ENCODE measurements around the gene FAM149B1. TPM values are rescaled to one million over a fixed set of nuclear protein-coding genes. Genes with fewer than 3 reads are reported as not detected.

The FAM149B1 gene
- 10 to 100 TPM; 11.0 to 37.4 (median 19.0) TPM for total RNA-seq

DNA sequence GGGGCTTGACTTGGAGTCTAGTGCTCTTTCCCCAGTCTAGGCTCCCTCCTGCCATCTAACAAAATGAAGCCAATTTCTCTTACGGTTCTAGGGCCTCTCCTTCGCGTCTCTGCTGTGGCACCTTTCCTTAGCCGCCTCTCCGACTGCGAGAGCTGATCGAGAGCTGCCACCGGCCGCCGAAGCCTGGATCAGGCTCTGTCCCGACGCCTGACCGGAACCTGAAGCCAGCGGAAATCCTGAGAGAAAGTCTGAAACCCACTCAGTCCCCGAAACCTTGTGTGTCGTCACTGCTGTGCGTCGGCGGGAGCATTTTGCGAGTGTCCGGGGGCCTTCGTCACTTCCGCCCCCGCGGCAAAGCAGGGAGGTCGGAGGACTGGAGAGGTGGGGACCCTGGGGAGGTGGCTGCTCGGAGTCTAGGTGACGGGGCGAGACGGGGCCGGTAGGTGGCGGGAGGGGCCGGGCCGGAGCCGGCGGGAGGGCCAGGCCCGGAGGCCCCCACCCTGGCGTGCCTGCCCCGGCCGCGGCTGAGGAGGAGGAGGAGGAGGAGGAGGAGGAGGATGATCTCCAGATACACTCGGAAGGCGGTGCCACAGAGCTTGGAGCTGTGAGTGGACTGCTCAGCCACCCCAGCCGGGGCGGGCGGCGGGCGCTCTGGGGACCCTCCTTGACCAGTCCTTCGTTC is at the start of gene FAM149B1, which contains the start of gene ECD:
TSS of gene FAM149B1 (plus strand) at position 337 of the 682 bp plus-strand sequence. CDS start at position 558, 221 bp downstream.
TSS of gene ECD (minus strand) at position 226 of the 682 bp plus-strand sequence. CDS start 4,071 bp downstream, outside the sequence.
- DNase-seq: peak; percentile 94 to 95
- no peaks in the 10 kb centered on the region for H3K36me3 ChIP-seq
- TF ChIP-seq POLR2A (IDR thresholded peaks at IDR 0.05): peak; percentile 91 to 96
- TF ChIP-seq, protein P1, sequence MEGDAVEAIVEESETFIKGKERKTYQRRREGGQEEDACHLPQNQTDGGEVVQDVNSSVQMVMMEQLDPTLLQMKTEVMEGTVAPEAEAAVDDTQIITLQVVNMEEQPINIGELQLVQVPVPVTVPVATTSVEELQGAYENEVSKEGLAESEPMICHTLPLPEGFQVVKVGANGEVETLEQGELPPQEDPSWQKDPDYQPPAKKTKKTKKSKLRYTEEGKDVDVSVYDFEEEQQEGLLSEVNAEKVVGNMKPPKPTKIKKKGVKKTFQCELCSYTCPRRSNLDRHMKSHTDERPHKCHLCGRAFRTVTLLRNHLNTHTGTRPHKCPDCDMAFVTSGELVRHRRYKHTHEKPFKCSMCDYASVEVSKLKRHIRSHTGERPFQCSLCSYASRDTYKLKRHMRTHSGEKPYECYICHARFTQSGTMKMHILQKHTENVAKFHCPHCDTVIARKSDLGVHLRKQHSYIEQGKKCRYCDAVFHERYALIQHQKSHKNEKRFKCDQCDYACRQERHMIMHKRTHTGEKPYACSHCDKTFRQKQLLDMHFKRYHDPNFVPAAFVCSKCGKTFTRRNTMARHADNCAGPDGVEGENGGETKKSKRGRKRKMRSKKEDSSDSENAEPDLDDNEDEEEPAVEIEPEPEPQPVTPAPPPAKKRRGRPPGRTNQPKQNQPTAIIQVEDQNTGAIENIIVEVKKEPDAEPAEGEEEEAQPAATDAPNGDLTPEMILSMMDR (IDR thresholded peaks at IDR 0.05): peak in 3 of 4 experiments; percentile 21 to 56 (median 47)
- H3K27ac ChIP-seq: peak within 1 kb of the TSS; percentile 97 to 98
- no peaks in the 10 kb centered on the region for H3K9me3 ChIP-seq
- H3K4me3 ChIP-seq: peak within 1 kb of the TSS; percentile 97 to 98
- no peaks in the 10 kb centered on the region for H3K27me3 ChIP-seq
- peaks cover 0 to 5% of the 10 kb centered on the region in 2 donors for H3K4me1 ChIP-seq
- intact Hi-C loops (cut with DNase I; ENCODE audit: low total_unique reads): no loop called here

DNA sequence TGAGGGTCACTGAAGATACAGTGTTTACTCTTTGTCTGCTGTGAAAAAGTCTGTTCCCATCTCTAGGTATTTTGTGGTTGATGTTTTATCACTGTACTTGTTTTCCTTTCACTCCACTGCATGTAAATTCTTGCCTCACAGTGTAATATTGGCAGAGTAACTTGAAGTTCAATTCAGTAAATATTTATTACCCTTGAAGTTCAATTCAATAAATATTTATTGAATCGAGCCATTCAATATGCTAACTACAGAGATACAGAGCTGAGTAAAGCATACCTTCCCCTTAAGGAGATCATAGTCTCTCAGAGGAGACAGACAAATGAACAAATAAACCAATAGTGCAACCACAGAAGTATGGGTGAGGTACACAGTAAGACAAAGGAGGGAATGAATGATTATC is 48.5 kb upstream of the FAM149B1 start:
- DNase-seq: no peak
- H3K9me3 ChIP-seq: no peaks in the 10 kb centered on the region
- intact Hi-C loops (cut with DNase I; ENCODE audit: low total_unique reads): no loop called here
- H3K4me3 ChIP-seq: no peak overlapping the region
- no peak overlapping the region for H3K27ac ChIP-seq
- H3K4me1 ChIP-seq: no peaks in the 10 kb centered on the region
- H3K36me3 ChIP-seq: no peaks in the 10 kb centered on the region
- H3K27me3 ChIP-seq: no peaks in the 10 kb centered on the region
- TF ChIP-seq, protein P1 (IDR thresholded peaks at IDR 0.05): no peak
- no peak for TF ChIP-seq POLR2A (IDR thresholded peaks at IDR 0.05)

DNA sequence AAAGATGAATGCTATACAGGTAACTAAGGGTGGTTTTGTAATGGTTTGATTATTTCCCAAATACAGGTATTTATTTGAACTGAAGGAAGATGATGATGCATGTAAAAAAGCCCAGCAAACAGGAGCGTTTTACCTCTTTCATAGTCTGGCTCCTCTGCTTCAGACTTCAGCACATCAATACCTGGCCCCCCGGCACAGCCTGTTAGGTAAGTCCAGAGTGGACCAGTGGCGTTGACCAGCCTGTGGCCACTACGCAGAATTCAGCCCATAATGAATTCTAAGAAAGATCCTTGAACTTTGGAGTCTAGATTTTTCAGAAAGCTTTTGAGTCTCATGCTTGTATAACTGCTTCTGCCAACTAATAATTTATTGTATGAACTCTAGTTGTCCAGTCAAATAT is 48.0 kb upstream of the FAM149B1 start:
- intact Hi-C loops (cut with DNase I; ENCODE audit: low total_unique reads): no loop called here
- TF ChIP-seq POLR2A (IDR thresholded peaks at IDR 0.05): no peak
- TF ChIP-seq, protein P1 (IDR thresholded peaks at IDR 0.05): no peak

DNA sequence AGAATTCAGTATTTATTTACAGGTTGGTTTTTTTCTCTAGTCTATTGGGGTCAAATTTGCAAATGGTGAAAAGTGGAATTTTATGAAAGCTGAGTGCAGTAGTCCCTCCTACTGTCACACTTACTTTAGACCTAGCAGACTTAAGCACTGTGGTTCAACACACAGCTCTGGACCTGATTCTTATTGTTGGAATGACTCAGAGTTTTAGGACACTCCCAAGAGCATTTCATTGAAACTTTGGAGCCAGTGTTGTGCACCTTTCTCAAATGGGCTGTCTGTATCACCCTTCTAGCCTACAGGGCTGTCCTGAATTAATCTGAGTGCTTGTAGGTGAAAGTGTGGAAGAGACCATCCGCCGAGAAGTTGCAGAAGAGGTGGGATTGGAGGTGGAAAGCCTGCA is 41.6 kb upstream of the FAM149B1 start:
- H3K4me1 ChIP-seq: no peaks in the 10 kb centered on the region
- no peaks in the 10 kb centered on the region for H3K9me3 ChIP-seq
- no peak overlapping the region for H3K4me3 ChIP-seq
- no peak for TF ChIP-seq POLR2A (IDR thresholded peaks at IDR 0.05)
- TF ChIP-seq, protein P1 (IDR thresholded peaks at IDR 0.05): no peak
- no peak overlapping the region for H3K27ac ChIP-seq
- no peaks in the 10 kb centered on the region for H3K27me3 ChIP-seq
- DNase-seq: no peak
- intact Hi-C loops (cut with DNase I; ENCODE audit: low total_unique reads): no loop called here
- H3K36me3 ChIP-seq: no peaks in the 10 kb centered on the region

More for the DNA sequence above, 48.0 kb upstream of the FAM149B1 start:
- no peak overlapping the region for H3K4me3 ChIP-seq
- H3K4me1 ChIP-seq: no peaks in the 10 kb centered on the region
- H3K36me3 ChIP-seq: no peaks in the 10 kb centered on the region
- H3K27me3 ChIP-seq: no peaks in the 10 kb centered on the region
- no peak for DNase-seq
- no peak overlapping the region for H3K27ac ChIP-seq
- no peaks in the 10 kb centered on the region for H3K9me3 ChIP-seq

DNA sequence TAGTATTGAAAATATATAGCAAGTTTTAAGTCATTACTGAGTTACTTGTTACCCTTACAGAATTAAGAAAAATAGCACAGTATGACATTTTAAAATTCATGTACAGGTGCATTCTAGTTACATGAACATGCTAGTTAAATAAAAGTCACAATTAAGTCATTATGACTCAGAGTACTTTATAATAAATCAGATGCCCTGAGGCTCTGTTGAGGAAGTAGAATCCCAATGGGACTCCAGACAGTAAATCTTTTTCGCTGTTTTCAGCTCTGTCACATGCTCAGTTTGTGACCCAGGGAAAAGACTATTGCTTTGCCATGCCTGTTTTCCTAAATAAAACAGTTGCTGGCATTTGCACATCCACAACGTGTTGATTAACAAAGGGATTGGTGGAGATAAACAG is 36.6 kb upstream of the FAM149B1 start:
- Histone ChIP-seq H3K36me3 (no peaks in the 10 kb centered on the region), H3K4me3 (no peak overlapping the region), H3K27me3 (no peaks in the 10 kb centered on the region), H3K4me1 (no peaks in the 10 kb centered on the region), H3K27ac (peak overlapping the region in 1 of 2 donors; percentile 50), H3K9me3 (no peaks in the 10 kb centered on the region)
- TF ChIP-seq, protein P1 (IDR thresholded peaks at IDR 0.05): no peak
- no peak for TF ChIP-seq POLR2A (IDR thresholded peaks at IDR 0.05)
- intact Hi-C loops (cut with DNase I; ENCODE audit: low total_unique reads): no loop called here
- no peak for DNase-seq

Data from uterus (tissue), 4 donors.